NCI-H526 (cell line): ENCODE results near the gene TAC4.
"Not testable (repeated sequence)": the region's sequence is repeated elsewhere in the genome, so short reads cannot be mapped to it uniquely, and the experiment has no call there.

Source experiments
- DNase-seq, 2 experiments: peaks; one replicate each; lab custom pipeline; 2025; lab: John Stamatoyannopoulos, UW

The TAC4 gene

DNA sequence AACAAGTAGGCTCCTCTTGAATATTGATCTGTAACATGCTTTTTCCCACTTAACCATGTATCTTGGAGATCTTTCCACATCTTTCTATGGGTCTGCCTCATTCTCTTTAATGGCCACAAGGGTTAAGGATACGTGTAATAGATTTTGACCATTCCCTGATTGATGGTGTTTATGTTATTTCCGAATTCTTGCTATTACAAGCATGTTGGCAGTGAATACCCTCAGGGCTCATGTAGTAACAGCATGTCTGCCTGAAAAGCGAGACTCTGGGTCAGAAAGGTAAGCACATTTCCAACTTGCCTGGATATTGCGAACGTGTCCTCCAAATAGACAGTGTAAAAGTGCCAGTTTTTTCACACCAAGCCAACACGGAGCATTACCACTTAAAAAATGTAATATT is 5.0 kb downstream of the TAC4 start:
- no peak for DNase-seq

DNA sequence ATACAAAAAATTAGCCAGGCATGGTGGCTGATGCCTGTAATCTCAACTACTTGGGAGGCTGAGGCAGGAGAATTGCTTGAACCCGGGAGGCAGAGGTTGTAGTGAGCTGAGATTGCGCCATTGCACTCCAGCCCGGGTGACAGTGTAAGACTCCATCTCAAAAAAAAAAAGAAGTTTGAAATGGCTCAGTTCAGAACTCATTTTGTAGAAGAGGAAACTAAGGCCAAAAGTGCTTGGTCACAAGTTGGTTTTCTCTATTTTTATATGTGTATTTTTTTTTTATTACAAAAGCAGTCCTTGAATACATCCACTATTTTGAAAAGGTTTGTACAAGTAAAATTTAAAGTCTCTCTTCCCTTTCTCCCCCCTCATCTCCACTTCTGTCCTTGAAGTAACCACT is 5.5 kb downstream of the TAC4 start:
- DNase-seq, result no peak

DNA sequence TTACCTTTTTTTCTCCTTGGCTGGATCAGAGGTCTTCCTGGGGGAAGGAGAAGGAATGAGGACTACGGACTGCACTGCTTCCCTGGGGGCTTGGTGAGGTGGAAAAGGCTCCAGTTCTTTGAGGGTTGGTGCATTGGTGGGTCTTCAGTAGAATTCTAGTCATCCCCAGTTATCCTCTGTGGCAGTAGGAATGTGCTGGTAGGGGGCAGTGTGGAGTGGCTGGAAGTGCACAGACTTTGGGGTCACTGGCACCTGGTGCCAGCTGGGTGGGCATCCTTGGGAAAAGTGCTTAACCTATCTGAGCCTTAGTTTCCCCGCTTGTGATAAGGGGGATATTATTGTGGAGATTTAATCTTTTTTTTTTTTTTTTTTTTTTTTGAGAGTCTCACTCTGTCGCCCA is 6.3 kb downstream of the TAC4 start:
- DNase-seq, result no peak

DNA sequence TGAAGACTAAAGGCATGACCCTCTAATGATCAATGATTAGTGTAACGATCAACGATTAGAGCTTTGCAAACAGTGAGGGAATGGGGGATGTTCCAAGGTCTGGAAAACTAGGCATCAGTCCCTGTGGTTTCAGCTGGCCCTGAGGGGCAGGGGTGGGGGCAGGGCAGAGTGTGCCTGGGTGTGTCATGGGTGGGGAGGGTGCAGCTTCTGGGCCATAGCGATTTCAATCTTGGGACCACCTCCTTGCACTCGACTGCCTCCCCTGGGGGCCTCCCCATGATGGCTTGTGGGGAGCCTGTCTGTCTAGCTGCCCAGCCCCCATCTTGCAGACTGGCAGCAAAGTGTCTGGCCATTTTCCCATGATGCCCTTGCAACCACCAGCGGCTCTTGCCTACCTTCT is 8.4 kb downstream of the TAC4 start:
- DNase-seq, result no peak

DNA sequence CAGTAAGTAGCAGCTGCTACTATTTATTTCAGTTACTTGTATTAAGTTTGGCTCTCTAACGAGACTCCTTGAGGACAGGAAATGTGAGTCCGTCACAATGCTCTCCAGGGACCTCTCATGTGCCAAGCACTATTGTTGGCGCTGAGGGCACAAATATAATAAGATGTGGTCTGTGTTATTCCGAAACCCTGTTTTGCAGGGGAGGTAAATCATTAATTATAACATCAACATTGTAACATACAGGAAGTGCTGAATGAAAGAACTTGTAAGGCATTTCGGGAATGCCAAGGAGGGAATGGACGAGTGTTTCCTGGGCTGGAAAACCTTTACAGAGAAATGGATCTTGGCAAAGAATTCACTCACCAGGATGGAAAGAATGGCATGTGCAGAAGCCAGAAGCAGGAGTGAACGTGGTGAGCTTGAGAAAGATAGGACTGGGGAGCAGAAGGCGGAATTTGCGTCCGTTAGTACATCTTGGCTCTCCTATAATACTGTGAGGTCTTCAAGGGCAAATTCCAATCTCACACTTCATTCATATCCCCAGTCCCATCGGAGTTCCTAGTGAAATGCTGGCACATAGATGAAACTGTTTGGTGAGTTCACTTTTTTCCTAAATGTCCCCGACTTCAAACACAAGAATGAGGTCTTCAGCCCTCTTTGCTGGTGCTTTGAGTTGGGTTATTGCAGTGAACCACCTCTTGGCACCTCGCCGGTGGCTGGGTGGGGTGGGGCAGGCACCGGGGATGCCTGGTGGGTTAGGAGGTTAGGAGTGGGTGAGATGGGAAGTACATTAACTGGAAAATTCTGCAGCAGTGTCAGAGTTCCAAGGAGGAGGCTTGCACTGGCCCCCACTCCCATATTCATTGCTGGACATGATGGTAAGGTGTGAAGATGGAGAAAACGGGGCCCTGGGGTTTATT is 11.5 kb downstream of the TAC4 start:
- no peak for DNase-seq

DNA sequence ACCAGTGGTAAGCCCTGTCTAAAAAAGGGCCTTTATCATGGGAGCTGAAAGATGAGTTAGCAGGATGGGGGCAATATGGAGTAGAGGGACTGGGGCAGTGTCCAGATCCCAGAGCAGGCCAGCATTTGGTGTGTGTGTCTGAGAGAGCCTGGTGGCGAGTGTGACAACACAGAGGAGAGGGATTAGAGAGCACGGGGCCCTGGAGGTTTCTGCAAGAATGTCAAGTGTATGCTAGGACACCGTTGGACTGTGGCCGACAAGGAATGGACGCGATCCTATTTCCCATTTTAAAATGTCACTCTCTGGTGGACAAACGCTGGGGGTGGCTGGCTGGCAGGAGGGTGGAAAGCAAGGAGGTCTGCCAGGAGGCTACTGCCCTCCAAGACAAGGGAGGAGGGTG is 12.4 kb downstream of the TAC4 start:
- DNase-seq, result no peak

DNA sequence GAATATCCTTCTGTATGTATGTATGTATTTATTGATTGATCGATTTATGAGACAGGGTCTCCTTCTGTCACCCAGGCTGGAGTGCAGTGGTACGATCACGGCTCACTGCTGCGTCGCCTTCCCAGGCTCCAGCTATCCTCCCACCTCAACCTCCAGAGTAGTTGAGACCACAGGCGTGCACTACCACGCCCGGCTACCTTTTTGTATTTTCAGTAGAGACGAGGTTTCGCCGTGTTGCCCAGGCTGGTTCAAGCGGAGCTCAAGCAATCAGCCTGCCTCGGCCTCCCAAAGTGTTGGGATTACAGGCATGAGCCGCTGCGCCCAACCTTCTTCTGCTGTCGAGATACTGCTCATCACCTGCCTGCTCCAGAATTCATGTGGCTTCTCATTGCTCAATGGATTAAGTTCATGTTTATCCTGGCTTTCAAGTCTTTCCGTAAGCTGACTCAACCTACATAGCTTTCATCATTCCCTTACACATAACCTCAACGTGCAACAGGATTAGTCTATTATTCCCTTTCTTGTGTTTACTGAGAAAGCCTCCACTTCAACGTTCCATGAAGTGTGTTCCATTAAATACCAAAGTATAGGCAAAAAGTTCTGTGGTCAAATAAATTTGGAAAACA is 13.6 kb downstream of the TAC4 start:
- DNase-seq, result no peak

DNA sequence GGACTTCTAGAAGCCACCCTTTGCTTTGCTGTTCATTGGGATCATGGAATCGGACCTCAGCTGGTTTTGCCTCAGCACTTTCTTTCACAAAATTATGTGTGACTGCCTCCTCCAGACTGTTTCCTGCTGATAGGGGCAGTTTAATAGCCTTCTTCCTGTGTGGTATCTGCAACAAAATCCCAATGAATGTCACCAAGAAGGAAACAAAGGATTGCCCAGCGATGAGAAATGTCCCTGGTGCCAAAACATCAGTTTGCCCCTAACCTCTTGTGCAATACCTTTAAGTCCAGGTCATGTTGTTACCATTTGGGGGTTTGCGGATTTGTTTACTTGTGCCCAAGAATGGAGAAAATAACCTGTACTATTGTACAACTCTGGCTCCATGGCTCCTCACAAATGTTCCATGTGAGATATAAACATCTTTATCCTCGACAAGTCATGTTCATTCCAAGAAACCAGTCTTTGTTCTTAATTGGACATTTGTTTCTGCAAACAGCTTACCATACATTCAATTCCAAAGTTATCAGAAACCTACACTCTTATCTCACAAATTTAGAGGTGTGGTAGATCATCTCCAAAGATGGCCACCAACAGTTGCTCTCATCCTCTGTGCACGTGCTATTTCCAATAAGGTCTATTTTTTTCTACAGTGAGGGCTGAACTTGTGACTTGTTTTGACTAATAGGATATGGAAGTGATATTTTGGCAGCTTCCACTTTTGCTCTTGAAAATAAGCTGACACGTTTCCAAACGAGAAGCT is 14.8 kb downstream of the TAC4 start:
- DNase-seq, result no peak

DNA sequence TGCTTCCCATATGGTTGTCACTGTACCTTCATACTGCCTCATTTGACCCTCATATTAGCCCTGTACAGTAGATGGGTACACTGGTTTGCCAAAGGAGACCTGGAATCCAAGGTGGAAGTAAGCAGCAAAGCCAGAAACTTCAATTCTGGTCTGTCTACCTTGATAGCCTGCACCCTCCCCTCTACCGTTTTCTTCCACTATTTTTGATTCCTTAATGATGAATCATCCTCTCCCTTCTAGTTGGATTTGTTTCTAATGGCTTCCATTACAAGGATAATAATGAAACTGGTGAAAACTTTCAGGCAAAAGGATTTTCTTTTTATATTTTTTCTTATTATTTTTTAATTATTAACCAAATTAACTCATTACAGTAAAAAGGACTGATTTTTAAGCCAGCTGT is 17.3 kb downstream of the TAC4 start:
- DNase-seq, result no peak

DNA sequence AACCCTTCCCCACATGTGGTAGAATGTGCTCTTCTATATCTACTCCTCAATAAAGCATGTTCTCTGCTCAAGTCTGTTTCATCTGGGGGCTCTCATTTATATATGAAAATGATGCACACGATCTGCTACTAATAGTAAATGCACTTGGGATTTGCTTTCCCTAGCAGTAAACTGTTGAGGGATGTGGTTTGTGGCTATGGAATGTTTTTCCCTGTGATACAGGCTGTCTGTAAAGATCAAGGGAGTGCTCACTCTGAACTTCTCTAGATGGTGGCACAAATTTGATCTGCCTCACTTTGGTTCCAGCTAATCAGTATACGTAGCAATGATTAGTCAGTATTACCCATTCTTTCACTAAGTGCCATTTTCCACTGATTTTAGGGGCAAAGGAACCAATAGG is 18.8 kb downstream of the TAC4 start:
- no peak for DNase-seq

DNA sequence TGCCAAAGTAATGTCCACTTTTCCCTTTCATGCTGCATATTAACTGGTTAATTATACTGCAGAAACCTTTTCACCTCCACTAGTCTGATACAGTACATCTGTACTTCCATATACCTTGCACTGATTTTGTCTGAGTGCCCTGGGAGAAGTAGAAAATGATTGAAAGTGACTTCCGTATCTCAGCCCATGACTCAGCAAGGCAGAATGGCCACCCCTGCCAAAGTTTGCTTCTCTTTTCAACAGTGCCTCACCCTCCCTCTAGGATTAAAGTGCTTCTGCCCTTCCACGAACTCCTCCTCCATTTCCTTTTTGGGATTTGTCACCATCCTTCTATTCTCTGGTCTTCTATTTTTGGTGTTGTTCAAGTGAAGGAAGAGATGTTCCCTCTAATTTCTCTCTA is 19.5 kb downstream of the TAC4 start:
- DNase-seq, result not testable (repeated sequence)

DNA sequence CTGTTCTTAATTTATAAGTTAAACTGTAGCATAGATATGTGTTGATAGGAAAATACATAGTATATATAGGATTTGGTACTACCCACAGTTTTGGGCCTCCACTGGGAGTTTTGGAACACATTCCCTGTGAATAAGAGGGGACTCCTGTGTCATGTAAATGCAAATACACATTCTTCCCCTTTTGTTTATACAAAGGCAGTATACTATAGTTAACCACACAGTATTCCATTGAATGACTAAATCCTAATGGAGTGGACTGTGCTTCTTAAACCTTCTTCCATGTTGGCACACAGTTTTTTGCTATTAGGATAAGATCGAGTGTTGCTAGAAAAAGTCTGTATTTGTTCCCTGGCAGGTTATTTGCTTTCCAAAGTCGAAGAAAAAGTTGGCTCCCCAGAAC is 22.2 kb downstream of the TAC4 start:
- DNase-seq, result no peak

DNA sequence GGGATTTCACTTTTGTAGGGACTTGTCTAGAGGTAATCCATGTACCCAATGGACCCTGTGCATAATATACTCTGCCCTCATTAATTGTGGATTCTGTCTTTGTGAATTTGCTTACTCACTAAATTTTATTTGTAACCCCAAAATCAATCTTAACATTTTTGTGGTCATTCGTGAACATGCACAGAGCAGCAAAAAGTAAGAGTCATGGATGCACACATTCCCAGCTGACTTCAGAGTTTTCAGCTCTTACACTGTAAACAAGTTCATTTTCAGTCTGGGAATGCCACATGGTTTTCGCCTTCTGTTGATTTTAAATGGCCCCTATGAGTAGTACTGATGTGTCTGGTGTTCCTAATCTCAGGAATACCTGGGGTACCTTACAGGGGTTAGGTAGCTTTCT is 24.3 kb downstream of the TAC4 start:
- no peak for DNase-seq

DNA sequence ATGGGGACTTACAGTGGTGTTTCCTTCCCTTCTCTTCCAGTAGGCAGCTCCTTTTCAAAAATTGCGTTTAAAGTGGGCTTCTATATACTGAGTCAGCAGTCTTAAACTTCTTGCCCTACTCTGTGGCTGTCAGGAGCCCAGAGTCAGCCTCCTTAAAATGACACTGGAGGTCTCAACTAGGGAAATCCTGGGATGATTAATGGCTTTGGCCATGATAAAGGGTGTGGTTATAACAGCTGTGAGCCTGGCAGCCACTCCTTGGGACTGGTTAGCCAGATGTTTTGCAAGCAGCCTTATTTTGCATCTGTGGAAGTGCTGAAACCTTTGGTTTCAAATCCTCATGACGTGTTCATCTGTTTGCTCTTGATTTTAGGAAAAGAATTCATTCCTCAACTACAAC is 25.0 kb downstream of the TAC4 start:
- DNase-seq, result no peak

DNA sequence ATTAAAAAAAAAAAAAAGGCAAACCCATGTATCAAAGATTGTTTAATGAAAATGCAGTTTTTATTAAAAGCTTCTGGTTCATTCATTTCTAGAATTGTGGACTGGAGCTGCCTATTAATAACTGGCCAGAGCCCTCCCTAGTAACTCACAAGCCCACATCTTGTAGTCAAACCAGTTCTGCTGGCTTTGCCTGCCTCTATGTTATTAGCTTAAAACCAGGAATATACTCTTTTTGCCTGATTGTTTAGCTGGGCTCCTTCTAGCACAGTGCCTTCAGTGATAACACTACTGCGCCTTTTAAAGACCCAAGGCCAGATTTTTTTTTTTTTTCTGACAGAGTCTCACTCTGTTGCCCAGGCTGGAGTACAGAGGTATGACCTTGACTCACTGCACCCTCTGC is 26.0 kb downstream of the TAC4 start:
- no peak for DNase-seq

DNA sequence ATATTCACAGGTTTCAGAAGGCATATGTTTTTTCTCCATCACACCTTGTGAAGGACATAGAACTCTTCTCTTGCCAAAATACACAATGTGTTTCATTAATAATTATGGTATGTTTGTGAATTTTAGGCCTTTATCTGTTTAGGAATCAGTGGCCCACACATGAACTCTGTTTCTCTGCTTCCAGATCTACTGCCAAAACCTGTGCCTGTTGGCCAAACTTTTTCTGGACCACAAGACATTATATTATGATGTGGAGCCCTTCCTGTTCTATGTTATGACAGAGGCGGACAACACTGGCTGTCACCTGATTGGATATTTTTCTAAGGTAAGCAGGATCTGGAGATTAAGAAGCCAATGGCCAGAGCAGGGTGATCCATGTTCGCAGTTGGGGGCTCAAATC is 26.4 kb downstream of the TAC4 start:
- DNase-seq, result no peak

DNA sequence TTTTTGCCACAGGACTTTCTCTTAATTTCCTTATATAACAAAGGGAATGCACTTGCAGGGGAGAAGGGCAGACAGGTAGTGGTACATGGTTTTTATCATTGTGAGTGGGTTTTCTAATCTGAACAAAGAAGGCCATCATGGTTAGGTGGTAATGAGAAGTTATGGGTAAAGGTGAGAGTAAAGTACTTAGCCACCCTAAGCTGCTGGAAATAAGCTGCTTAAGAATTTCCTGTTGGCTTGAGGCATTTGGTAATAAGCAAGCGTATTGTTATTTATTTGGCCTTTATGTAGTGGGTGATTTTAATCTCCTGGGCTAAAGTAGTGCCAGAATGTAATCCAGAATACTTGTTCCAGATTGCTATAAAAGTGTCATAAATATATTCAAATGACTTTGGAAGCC is 27.1 kb downstream of the TAC4 start:
- DNase-seq, result no peak

DNA sequence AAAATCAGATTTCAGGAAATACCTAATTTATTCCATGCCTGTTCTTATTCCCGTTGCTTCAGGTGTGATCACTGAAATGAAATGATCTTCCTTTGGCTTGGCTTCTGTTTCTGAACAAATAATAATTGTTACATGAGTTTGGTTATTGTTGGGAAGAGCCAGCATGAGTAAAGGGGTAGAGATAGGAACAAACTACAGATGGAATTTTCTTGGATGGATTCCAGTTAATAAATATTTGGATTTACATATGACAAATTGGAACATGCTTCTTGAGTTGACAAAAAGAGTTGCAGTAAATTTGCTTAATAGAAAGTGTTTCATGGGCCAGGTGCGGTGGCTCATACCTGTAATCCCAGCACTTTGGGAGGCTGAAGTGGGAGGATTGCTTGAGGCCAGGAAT is 28.2 kb downstream of the TAC4 start:
- no peak for DNase-seq

DNA sequence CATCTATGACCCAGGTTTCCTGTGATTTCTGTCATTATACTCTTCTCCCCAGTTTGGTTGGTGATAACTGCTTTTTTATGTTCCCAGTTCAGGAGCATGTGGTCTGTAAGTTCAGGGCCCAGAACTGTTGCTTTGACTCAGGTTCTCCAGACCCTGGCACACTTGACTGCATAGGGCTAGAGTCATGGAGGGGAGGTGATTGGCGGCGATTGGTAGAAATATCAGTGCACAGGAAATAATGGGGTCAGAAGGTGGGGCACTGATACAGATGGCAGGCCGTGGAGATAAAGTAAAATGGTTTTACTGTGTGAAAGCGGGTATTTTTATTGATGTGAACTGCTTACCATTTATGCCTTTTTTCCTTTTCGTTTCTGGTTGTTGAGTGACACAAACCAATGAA is 28.7 kb downstream of the TAC4 start:
- no peak for DNase-seq

DNA sequence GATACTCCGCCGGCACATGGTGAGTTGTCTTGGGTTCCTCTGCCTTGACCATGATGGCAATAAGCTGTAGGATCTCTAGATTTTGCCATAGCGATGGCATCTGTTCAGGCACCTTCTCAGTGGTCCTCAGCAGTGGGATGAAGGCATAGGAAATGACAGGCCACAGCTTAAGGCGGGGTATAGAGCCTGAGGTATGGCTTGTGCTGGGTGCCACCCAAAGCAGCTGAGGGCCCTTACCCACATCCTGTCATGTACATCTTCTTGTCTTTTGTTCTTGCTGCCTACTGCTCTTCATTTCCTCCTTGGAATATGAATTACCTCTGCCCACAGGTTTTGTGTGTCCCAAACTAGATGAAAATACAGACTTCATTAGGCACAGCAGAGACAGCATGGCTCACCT is 29.9 kb downstream of the TAC4 start:
- no peak for DNase-seq

DNA sequence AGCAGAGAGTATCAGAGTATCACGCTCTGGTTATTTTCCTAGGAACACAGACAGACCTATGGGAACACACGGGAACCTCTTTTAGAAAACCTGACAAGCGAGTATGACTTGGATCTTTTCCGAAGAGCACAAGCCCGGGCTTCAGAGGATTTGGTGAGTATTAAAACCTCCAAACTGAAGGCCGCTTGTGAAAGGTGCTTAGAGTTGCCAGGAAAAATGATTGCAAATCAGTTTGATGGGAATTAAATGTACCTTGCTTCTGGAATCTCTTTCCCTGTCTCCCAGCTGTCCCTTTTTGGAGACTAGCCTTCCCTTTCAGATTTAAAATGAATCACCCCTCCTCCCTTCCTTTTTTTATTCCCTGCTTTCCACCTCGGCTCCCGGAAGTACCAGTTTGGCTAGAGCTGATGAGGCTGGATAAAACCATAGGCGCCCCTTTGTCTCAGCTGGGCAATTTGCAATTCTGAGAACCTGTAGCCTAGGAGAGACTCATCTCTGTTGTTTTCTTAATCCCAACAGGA is 32.0 kb downstream of the TAC4 start:
- peak; percentile 68 to 76 for DNase-seq

DNA sequence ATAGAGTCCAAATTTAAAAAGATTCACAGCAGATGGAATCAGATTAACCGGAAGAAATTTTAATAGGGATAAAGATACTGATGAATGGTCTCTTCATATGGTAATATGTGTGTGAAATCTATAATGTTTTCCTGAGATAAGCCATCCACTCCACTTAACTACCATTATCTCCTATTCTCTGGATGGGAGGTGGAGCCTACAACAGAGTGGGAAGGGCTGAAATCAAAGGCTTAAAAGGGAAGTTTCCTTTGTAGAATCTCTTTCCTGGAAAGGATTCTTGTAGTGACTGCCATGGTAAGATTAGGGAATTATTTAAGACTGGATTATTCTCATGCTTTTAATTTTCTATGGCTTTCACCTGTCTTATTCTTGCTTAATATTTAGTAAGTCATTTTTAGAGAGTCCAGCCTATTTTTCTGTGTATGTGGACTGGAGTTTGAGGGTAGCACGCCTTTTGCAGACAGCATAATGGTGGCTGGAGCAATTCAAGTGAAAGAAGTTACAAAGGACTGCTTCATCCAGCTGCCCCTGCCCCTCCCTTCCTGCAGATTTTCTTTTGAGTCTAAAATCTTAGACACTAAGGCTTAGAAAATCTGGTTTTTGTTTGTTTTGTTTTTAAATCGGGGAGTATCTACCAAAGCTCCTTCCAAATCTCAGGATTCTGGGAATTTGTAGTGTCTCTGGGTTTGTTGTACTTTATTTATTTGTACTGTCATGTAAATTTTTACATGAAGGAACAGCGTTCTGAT is 32.9 kb downstream of the TAC4 start:
- no peak for DNase-seq
